H1 (cell line): ENCODE results near the gene HABP2. TPM values are rescaled to one million over a fixed set of nuclear protein-coding genes. Genes with fewer than 3 reads are reported as not detected.
A peak's percentile ranks its signal among the peaks of the same experiment; 100 is the strongest.

ENCODE experiments used
- CTCF ChIA-PET: fragments of 300-600 bp; sonication (Branson Sonifier 250); formaldehyde crosslinking; loops from one replicate; lab custom pipeline; 2021; ENCODE audit not compliant: partially characterized antibody; lab: Charles Lee
- POLR2A ChIA-PET: fragments of 300-600 bp; sonication (Branson Sonifier 250); formaldehyde crosslinking; loops from one replicate; lab custom pipeline; 2021; ENCODE audit warnings: inconsistent platforms; ENCODE audit not compliant: partially characterized antibody; lab: Charles Lee
- DNase-seq, 2 experiments: peaks; one replicate each; pipeline versions ENCODE4 v3.0.0 to v3.0.0-alpha.2; 2010 to 2022; ENCODE audit warnings: low spot score in 2 of 2, low read depth in 1 of 2, mixed read lengths in 1 of 2
- FAIRE-seq: peaks from 2 replicates; lab custom pipeline; 2011; peaks lifted over from hg19 to GRCh38; lab: Jason Lieb, UNC
- H2AFZ ChIP-seq: 2 replicates; pipeline ENCODE4 v1.8.1; 2012; ENCODE audit warnings: low read length, inconsistent platforms
- H2AK5ac ChIP-seq: 2 replicates; pipeline ENCODE4 v1.6.1; 2013; ENCODE audit warnings: low read depth, low read length
- H2BK120ac ChIP-seq: replicated peaks from 2 replicates; pipeline ENCODE3; 2013; ENCODE audit warnings: low read depth, low read length, inconsistent platforms
- H2BK12ac ChIP-seq: 2 replicates; pipeline ENCODE4 v1.6.1; 2013; ENCODE audit warnings: low read depth, low read length
- H2BK15ac ChIP-seq: 2 replicates; pipeline ENCODE4 v1.6.1; 2013; ENCODE audit warnings: low read length
- H2BK20ac ChIP-seq: 2 replicates; pipeline ENCODE4 v1.6.1; 2013; ENCODE audit warnings: low read length
- H2BK5ac ChIP-seq: 2 replicates; pipeline ENCODE4 v1.6.1; 2013; ENCODE audit warnings: low read depth, low read length
- H3K14ac ChIP-seq: 2 replicates; pipeline ENCODE4 v1.6.1; 2013; ENCODE audit warnings: inconsistent platforms; ENCODE audit not compliant: insufficient read length
- H3K18ac ChIP-seq: 2 replicates; pipeline ENCODE4 v1.6.1; 2013; ENCODE audit warnings: low read length; ENCODE audit errors: extremely low read depth
- H3K23ac ChIP-seq: 2 replicates; pipeline ENCODE4 v1.6.1; 2013; ENCODE audit warnings: inconsistent platforms; ENCODE audit not compliant: insufficient read length
- H3K23me2 ChIP-seq: 2 replicates; pipeline ENCODE4 v1.6.1; 2013; ENCODE audit warnings: low read depth, low read length
- H3K27ac ChIP-seq: 2 replicates; pipeline ENCODE4 v1.6.1; 2011; ENCODE audit warnings: low read depth, low read length, inconsistent platforms
- H3K27me3 ChIP-seq, 4 experiments: replicated peaks in 1 of 4; 1 replicate in 1 of 4; 2 replicates in 3 of 4; pipeline versions ENCODE4 v1.6.1 to v1.8.1; 2011 to 2013; ENCODE audit warnings: low read length in 3 of 4, mild to moderate bottlenecking in 3 of 4, inconsistent platforms in 2 of 4, mixed read lengths in 2 of 4, moderate library complexity in 1 of 4; ENCODE audit not compliant: control insufficient read depth in 3 of 4, insufficient read depth in 3 of 4; ENCODE audit errors: extremely low read depth in 1 of 4
- H3K36me3 ChIP-seq, 4 experiments: 2 replicates each; pipeline versions ENCODE4 v1.6.1 to v1.8.1; 2011 to 2013; ENCODE audit warnings: mild to moderate bottlenecking in 4 of 4, low read length in 3 of 4, moderate library complexity in 2 of 4, control low read depth in 1 of 4, inconsistent platforms in 1 of 4; ENCODE audit not compliant: insufficient read depth in 4 of 4, control insufficient read depth in 2 of 4
- H3K4ac ChIP-seq: replicated peaks from 2 replicates; pipeline ENCODE3; 2013; ENCODE audit warnings: low read length, low read depth, mixed read lengths, inconsistent platforms; ENCODE audit not compliant: insufficient read length
- H3K4me1 ChIP-seq, 4 experiments: replicated peaks in 1 of 4; 1 replicate in 1 of 4; 2 replicates in 3 of 4; pipeline versions ENCODE4 v1.6.1 to v1.8.1; 2011 to 2013; ENCODE audit warnings: low read length in 3 of 4, inconsistent platforms in 2 of 4, mixed read lengths in 1 of 4; ENCODE audit not compliant: insufficient read depth in 4 of 4, control insufficient read depth in 3 of 4
- H3K4me2 ChIP-seq, 2 experiments: 2 replicates each; pipeline versions ENCODE4 v1.6.1 to v1.8.1; 2011 to 2013; ENCODE audit warnings: low read depth in 2 of 2, low read length in 2 of 2, control low read depth in 1 of 2, inconsistent platforms in 1 of 2, mild to moderate bottlenecking in 1 of 2; ENCODE audit not compliant: insufficient read depth in 1 of 2
- H3K4me3 ChIP-seq, 4 experiments: fragments of 200-600, 300-600 bp in 1 of 4; sonication (generic), shearing (Covaris generic), sonication (Bioruptor Twin) in 1 of 4; 2 replicates each; pipeline versions ENCODE4 v1.5.1 to v1.8.1; 2011 to 2016; ENCODE audit warnings: low read length in 4 of 4, low read depth in 3 of 4, control low read depth in 2 of 4, inconsistent platforms in 2 of 4, mild to moderate bottlenecking in 2 of 4, mixed read lengths in 1 of 4, moderate library complexity in 1 of 4; ENCODE audit not compliant: insufficient read depth in 2 of 4; ENCODE audit errors: extremely low read depth in 1 of 4
- H3K56ac ChIP-seq: replicated peaks from 2 replicates; pipeline ENCODE3; 2013; ENCODE audit warnings: low read depth, mild to moderate bottlenecking, mixed read lengths, low read length, inconsistent platforms; ENCODE audit not compliant: insufficient read length
- H3K79me1 ChIP-seq: 2 replicates; pipeline ENCODE4 v1.6.1; 2013; ENCODE audit warnings: low read depth, low read length, control low read depth
- H3K79me2 ChIP-seq, 2 experiments: 2 replicates each; pipeline versions ENCODE4 v1.6.1 to v1.8.1; 2012 to 2013; ENCODE audit warnings: low read length in 2 of 2, mild to moderate bottlenecking in 2 of 2, inconsistent platforms in 1 of 2; ENCODE audit not compliant: insufficient read depth in 2 of 2, control insufficient read depth in 1 of 2
- H3K9ac ChIP-seq, 4 experiments: replicated peaks in 1 of 4; 1 replicate in 1 of 4; 2 replicates in 3 of 4; pipeline versions ENCODE4 v1.6.1 to v1.8.1; 2011 to 2013; ENCODE audit warnings: low read depth in 3 of 4, low read length in 3 of 4, control low read depth in 2 of 4, mild to moderate bottlenecking in 2 of 4, moderate library complexity in 2 of 4, inconsistent platforms in 1 of 4; ENCODE audit errors: extremely low read depth in 1 of 4
- H3K9me3 ChIP-seq, 2 experiments: 2 replicates each; pipeline versions ENCODE4 v1.6.1 to v1.8.1; 2012 to 2013; ENCODE audit warnings: mild to moderate bottlenecking in 2 of 2, moderate library complexity in 2 of 2, control low read depth in 1 of 2, inconsistent platforms in 1 of 2, low read depth in 1 of 2, low read length in 1 of 2, mixed read lengths in 1 of 2; ENCODE audit not compliant: insufficient read depth in 2 of 2
- H4K20me1 ChIP-seq, 2 experiments: replicated peaks in 1 of 2; 2 replicates each; pipeline versions ENCODE3 to v1.8.1; 2011 to 2013; ENCODE audit warnings: inconsistent platforms in 2 of 2, low read length in 2 of 2, mild to moderate bottlenecking in 1 of 2; ENCODE audit not compliant: insufficient read depth in 2 of 2, control insufficient read depth in 1 of 2
- H4K5ac ChIP-seq: 2 replicates; pipeline ENCODE4 v1.6.1; 2013; ENCODE audit warnings: low read length, low read depth, mixed read lengths, inconsistent platforms; ENCODE audit not compliant: insufficient read length
- H4K8ac ChIP-seq: 2 replicates; pipeline ENCODE4 v1.8.0; 2013; ENCODE audit warnings: mild to moderate bottlenecking, moderate library complexity, low read length, inconsistent platforms; ENCODE audit not compliant: insufficient read depth; ENCODE audit errors: extremely low read depth
- H4K91ac ChIP-seq: replicated peaks from 2 replicates; pipeline ENCODE3; 2013; ENCODE audit warnings: low read length, mixed read lengths, inconsistent platforms; ENCODE audit not compliant: insufficient read length
- HDAC2 ChIP-seq, 2 experiments: fragments of 300-600 bp in 1 of 2; sonication (generic) in 1 of 2; IDR thresholded peaks; 2 replicates each; pipeline ENCODE4 v1.6.1; 2011 to 2012; ENCODE audit warnings: low read depth in 2 of 2, low read length in 2 of 2, mild to moderate bottlenecking in 2 of 2, moderate library complexity in 2 of 2, borderline replicate concordance in 1 of 2, inconsistent platforms in 1 of 2
- SIX5 ChIP-seq: IDR thresholded peaks from 2 replicates; pipeline ENCODE4 v1.6.1; 2011; ENCODE audit warnings: mild to moderate bottlenecking, low read depth, low read length
- WGBS, 2 experiments: shearing (Covaris generic) in 1 of 2; methylation state at CpG; one replicate each; pipeline versions ENCODE4 v1.1.6 to v1.1.7; 2013 to 2015; ENCODE audit warnings: low lambda C conversion rate in 2 of 2, mixed read lengths in 2 of 2, inconsistent platforms in 1 of 2, low coverage in 1 of 2, missing lambda C conversion rate in 1 of 2; ENCODE audit not compliant: insufficient replicate concordance in 2 of 2, insufficient coverage in 1 of 2, insufficient read length in 1 of 2; ENCODE audit errors: extremely low coverage in 1 of 2, missing lambda C conversion rate in 1 of 2; 5-methylcytosine and 5-hydroxymethylcytosine counted together
- polyA plus RNA-seq, 7 experiments: library from polyadenylated mRNA; depleted of rRNA in 3 of 7; stranded (reverse) in 5 of 7; unstranded in 2 of 7; fragments of >200 nt in 5 of 7; fragments of 200-250 nt in 2 of 7; gene quantifications; 1 replicate in 5 of 7; 2 replicates in 1 of 7; 4 replicates in 1 of 7; pipeline versions ENCODE4 v1.2.1 to v1.2.3, GENCODE V29; 2011 to 2013; ENCODE audit warnings: missing spikeins in 2 of 7, mixed read lengths in 2 of 7
- total RNA-seq: library from RNA; stranded (reverse); fragmentation: NEBNext Ultra II Directional; extraction: Animal tissue kit (Norgen Biotek cat#: 25700); gene quantifications from 2 replicates; pipeline ENCODE4 v1.2.1, GENCODE V29; 2021

Gene HABP2
- total and polyA plus RNA-seq, 2 of the 8 experiments (the other 6 are each of a cell fraction or from before 2014, with no cell fraction given): not detected

DNA sequence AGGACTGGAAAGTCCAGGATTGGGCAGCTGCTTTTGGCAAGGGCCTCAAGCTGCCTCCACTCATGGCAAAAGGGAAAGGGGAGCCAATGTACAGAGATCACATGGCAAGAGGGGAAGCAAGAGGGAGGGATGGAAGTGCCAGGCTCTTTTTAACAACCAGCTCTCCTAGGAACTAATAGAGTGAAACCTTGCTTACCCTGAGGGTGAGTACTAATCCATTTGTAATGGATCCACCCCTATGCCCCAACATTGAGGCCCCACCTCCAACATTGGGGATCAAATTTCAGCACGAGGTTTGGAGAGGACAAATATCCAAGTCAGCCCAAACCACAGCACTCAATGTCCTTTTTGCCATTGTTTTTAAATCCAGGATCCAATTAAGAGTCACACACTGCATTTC lies 12.5 kb downstream of the HABP2 start:
- POLR2A ChIA-PET: no interaction called here
- H2AFZ ChIP-seq: no peak overlapping the region
- H3K14ac ChIP-seq: no peak overlapping the region
- no peaks in the 10 kb centered on the region for H3K36me3 ChIP-seq
- no peak overlapping the region for H2AK5ac ChIP-seq
- peaks cover 0 to 2% of the 10 kb centered on the region in 2 experiments for H4K20me1 ChIP-seq
- H3K9me3 ChIP-seq: no peaks in the 10 kb centered on the region
- CTCF ChIA-PET: interaction anchor here (1.4 to 8.7 kb wide), 5 partner anchors 8 to 72 kb away, joined by 3 to 57 read pairs (median 14); no protein-coding TSS in a partner anchor
- no peak overlapping the region for H2BK12ac ChIP-seq
- no peak overlapping the region for H4K5ac ChIP-seq
- no peak overlapping the region for H3K9ac ChIP-seq
- peaks cover 0 to 3% (median 1%) of the 10 kb centered on the region in 4 experiments; a peak in 2 of 7 replicates for H3K4me1 ChIP-seq
- H3K27me3 ChIP-seq: peaks cover 25 to 34% (median 28%) of the 10 kb centered on the region in 4 experiments
- H3K23me2 ChIP-seq: no peaks in the 10 kb centered on the region
- FAIRE-seq (no peak), DNase-seq (no peak)
- H2BK20ac ChIP-seq: no peak overlapping the region
- H3K4me2 ChIP-seq: no peak overlapping the region
- H3K56ac ChIP-seq: no peak overlapping the region
- no peak overlapping the region for H4K91ac ChIP-seq
- H3K79me1 ChIP-seq: no peaks in the 10 kb centered on the region
- H3K4ac ChIP-seq: no peak overlapping the region
- H3K27ac ChIP-seq: no peak overlapping the region
- no peak overlapping the region for H3K23ac ChIP-seq
- H4K8ac ChIP-seq: no peak overlapping the region
- H3K18ac ChIP-seq: no peak overlapping the region
- no peak overlapping the region for H2BK120ac ChIP-seq
- H3K4me3 ChIP-seq: no peak overlapping the region
- H3K79me2 ChIP-seq: no peaks in the 10 kb centered on the region
- no peak for TF ChIP-seq HDAC2 (IDR thresholded peaks at IDR 0.05; ENCODE audit: borderline replicate concordance in 1 of 2, low read depth in 2 of 2, low read length in 2 of 2)
- TF ChIP-seq SIX5: 0 out of 2 replicates have a peak, but pooled peaks have one; percentile 12
- TF ChIP-seq, all 59 proteins: peak for 1
- Histone ChIP-seq H2BK15ac (no peak overlapping the region), H2BK5ac (no peak overlapping the region)
- 0% methylated on average over 1 of the region's 1 CpG; no CpG with 5 or more reads in 1 of the 2 experiments for WGBS, 2 experiments
